Measurements from ENCODE around the gene PARP12.

DNA sequence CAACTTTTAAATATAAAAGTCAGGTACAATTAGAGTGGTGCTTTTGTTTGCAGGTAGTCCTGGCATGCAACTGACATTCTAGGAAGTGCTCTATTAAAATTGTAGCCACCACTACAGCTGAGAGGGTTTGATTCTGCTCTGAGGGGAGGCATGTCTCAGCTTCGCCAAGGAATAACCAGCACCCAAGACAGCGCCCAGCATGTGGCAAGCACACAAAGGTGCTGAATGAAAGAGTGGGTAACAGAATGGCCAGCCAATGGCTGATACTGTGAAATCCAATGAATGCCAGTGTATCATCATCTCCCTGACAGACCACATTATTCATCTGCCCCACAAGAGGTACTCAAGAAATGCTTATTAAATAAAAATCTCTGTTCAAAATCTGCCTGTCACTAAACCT lies 6.9 kb downstream of the PARP12 start:
- TF ChIP-seq, protein P1, sequence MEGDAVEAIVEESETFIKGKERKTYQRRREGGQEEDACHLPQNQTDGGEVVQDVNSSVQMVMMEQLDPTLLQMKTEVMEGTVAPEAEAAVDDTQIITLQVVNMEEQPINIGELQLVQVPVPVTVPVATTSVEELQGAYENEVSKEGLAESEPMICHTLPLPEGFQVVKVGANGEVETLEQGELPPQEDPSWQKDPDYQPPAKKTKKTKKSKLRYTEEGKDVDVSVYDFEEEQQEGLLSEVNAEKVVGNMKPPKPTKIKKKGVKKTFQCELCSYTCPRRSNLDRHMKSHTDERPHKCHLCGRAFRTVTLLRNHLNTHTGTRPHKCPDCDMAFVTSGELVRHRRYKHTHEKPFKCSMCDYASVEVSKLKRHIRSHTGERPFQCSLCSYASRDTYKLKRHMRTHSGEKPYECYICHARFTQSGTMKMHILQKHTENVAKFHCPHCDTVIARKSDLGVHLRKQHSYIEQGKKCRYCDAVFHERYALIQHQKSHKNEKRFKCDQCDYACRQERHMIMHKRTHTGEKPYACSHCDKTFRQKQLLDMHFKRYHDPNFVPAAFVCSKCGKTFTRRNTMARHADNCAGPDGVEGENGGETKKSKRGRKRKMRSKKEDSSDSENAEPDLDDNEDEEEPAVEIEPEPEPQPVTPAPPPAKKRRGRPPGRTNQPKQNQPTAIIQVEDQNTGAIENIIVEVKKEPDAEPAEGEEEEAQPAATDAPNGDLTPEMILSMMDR (IDR thresholded peaks at IDR 0.05) = no peak
- TF ChIP-seq POLR2A (IDR thresholded peaks at IDR 0.05) = no peak

Data from testis (tissue), 2 donors.